SU-DHL-6 (cell line): ENCODE data around the gene MUC15.

Experiments used
- H2AFZ ChIP-seq: fragments of 200-600 bp; sonication (generic); 2 replicates; pipeline ENCODE4 v1.6.1; 2014; ENCODE audit warnings: low read depth, mild to moderate bottlenecking, moderate library complexity, mixed read lengths, antibody characterized with exemption, low read length; ENCODE audit not compliant: severe bottlenecking
- H3F3A ChIP-seq: fragments of 200-600 bp; shearing (Covaris generic); 2 replicates; pipeline ENCODE4 v1.6.0; 2016; ENCODE audit warnings: antibody characterized with exemption, mild to moderate bottlenecking; ENCODE audit not compliant: insufficient read depth
- H3K27ac ChIP-seq: fragments of 200-600 bp; sonication (generic); 2 replicates; pipeline ENCODE4 v1.5.1; 2016; ENCODE audit warnings: low read depth, mild to moderate bottlenecking, low read length, moderate library complexity, mixed read lengths
- H3K27me3 ChIP-seq: fragments of 200-600 bp; sonication (generic), shearing (Covaris generic); 2 replicates; pipeline ENCODE4 v1.6.0; 2014; ENCODE audit warnings: mild to moderate bottlenecking, low read length
- H3K36me3 ChIP-seq: fragments of 200-600 bp; sonication (generic); 2 replicates; pipeline ENCODE4 v1.6.1; 2014; ENCODE audit warnings: mild to moderate bottlenecking, low read length, mixed read lengths
- H3K4me2 ChIP-seq: fragments of 300-600, 200-600 bp; shearing (Covaris generic), sonication (generic); 2 replicates; pipeline ENCODE4 v1.6.0; 2014; ENCODE audit warnings: low read length, low read depth, mild to moderate bottlenecking; ENCODE audit not compliant: poor library complexity, severe bottlenecking
- H3K4me3 ChIP-seq: fragments of 200-600 bp; sonication (generic); 2 replicates; pipeline ENCODE4 v1.5.1; 2014; ENCODE audit warnings: antibody characterized with exemption, low read length, mild to moderate bottlenecking, mixed read lengths; ENCODE audit not compliant: insufficient read depth, poor library complexity, severe bottlenecking
- H3K79me2 ChIP-seq: fragments of 200-600 bp; sonication (generic); 2 replicates; pipeline ENCODE4 v1.6.1; 2014; ENCODE audit warnings: mild to moderate bottlenecking, low read length, moderate library complexity; ENCODE audit not compliant: insufficient read depth
- H3K9ac ChIP-seq: fragments of 200-600 bp; sonication (generic); 2 replicates; pipeline ENCODE4 v1.7.0; 2014; ENCODE audit warnings: mild to moderate bottlenecking, low read length
- H3K9me2 ChIP-seq: fragments of 200-600 bp; sonication (generic); replicated peaks from 2 replicates; pipeline ENCODE4 v1.6.1; 2014; ENCODE audit warnings: low read length; ENCODE audit not compliant: insufficient read depth
- H3K9me3 ChIP-seq: fragments of 200-600 bp; sonication (generic); 2 replicates; pipeline ENCODE4 v1.6.1; 2014; ENCODE audit warnings: low read length, mixed read lengths; ENCODE audit not compliant: insufficient read depth
- H4K20me1 ChIP-seq: fragments of 200-600 bp; sonication (generic); 2 replicates; pipeline ENCODE4 v1.6.1; 2014; ENCODE audit warnings: low read depth, mild to moderate bottlenecking, antibody characterized with exemption, low read length, moderate library complexity, mixed read lengths
- CTCF ChIP-seq: fragments of 200-600 bp; sonication (generic); IDR thresholded peaks from one replicate; pipeline ENCODE4 v1.5.1; 2017; ENCODE audit warnings: antibody characterized with exemption, mild to moderate bottlenecking, low read length, moderate library complexity; ENCODE audit not compliant: insufficient read depth, poor library complexity, severe bottlenecking
- EZH2phosphoT487 ChIP-seq: fragments of 200-600 bp; sonication (generic), shearing (Covaris generic); conservative IDR thresholded peaks from 2 replicates; pipeline ENCODE4 v1.6.1; 2018; ENCODE audit warnings: mild to moderate bottlenecking, antibody characterized with exemption, low read length, moderate library complexity, mixed read lengths

The MUC15 gene

DNA sequence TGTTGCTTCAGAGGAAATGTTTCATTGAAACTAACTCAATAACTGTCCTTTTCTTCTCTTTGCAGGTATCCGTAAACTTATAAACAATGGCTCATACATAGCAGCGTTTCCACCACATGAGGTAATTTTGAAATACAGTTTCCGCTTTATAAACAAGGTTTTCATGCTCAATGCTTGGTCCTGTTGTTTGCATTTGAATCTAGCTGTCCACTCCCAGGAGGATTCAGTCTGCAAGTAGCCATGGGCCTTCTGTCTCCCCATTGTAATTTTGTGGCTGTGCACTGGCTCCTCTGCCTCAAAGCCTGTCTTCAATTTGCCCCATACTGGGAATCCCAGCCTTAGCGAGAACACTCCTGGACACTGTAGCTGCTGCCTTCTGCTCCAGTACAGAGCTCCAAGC is 34.7 kb downstream of the MUC15 start:
- Histone ChIP-seq H3K36me3 (no peaks in the 10 kb centered on the region), H3K9me3 (no peaks in the 10 kb centered on the region; the same call in 1 of the 2 replicates), H3K27ac (no peak overlapping the region), H3K4me2 (no peak overlapping the region), H3K9ac (no peak overlapping the region), H3K4me3 (no peak overlapping the region), H3K27me3 (no peaks in the 10 kb centered on the region), H3K9me2 (no peaks in the 10 kb centered on the region), H2AFZ (no peak overlapping the region), H3K79me2 (no peaks in the 10 kb centered on the region), H3F3A (no peaks in the 10 kb centered on the region), H4K20me1 (no peaks in the 10 kb centered on the region)
- no peak for TF ChIP-seq EZH2phosphoT487
- TF ChIP-seq CTCF, result no peak

DNA sequence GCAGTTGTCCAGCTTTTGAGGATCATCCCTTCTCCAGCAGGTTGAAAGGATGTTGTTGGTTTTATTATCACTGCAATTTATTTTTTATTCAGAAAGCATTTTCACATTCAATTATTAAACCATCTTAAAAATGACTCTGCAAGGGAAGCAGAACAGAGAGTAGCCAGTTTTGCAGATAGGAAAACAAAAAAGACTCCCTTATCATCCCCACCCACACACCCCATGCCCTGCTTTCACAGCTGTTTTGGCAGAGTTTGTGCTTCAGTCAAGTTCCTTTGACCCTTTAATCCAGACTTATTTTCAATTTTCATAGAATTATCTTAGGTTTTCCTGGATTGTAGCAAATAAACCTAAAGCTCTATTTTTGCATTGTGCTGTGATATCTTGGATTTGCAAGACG is 44.4 kb downstream of the MUC15 start:
- Histone ChIP-seq H4K20me1 (no peaks in the 10 kb centered on the region), H3F3A (no peaks in the 10 kb centered on the region), H3K79me2 (no peaks in the 10 kb centered on the region), H3K4me3 (no peak overlapping the region), H3K27me3 (no peaks in the 10 kb centered on the region), H3K36me3 (no peaks in the 10 kb centered on the region), H3K9me3 (no peaks in the 10 kb centered on the region), H3K9ac (no peak overlapping the region), H2AFZ (no peak overlapping the region), H3K4me2 (no peak overlapping the region), H3K9me2 (no peaks in the 10 kb centered on the region), H3K27ac (no peak overlapping the region)
- TF ChIP-seq EZH2phosphoT487 (no peak), CTCF (no peak)

GRCh38 chr11:26522912-26523610 is 49.0 kb downstream of the MUC15 start:
- Histone ChIP-seq H3K4me3 (no peak overlapping the region), H4K20me1 (no peaks in the 10 kb centered on the region), H3K27me3 (no peaks in the 10 kb centered on the region), H3K27ac (no peak overlapping the region), H3K79me2 (no peaks in the 10 kb centered on the region), H3K9me2 (no peaks in the 10 kb centered on the region), H3K9me3 (no peaks in the 10 kb centered on the region), H3K4me2 (no peak overlapping the region), H2AFZ (no peak overlapping the region), H3F3A (no peaks in the 10 kb centered on the region), H3K9ac (no peak overlapping the region), H3K36me3 (no peaks in the 10 kb centered on the region)
- TF ChIP-seq CTCF, result peak; percentile 23
- TF ChIP-seq EZH2phosphoT487, result no peak
